K562 (cell line): ENCODE measurements around the gene SLC66A2. TPM values are rescaled to one million over a fixed set of nuclear protein-coding genes. Genes with fewer than 3 reads are reported as not detected.

ENCODE experiments used
- ATF1 ChIP-seq, 2 experiments: fragments of 450-650 bp in 1 of 2; IDR thresholded peaks; 2 replicates each; pipeline ENCODE4 v1.6.1; 2016; ENCODE audit warnings: missing compliant biosample characterization in 1 of 2, missing genetic modification characterization in 1 of 2
- ATF4 ChIP-seq: fragments of 450-650 bp; formaldehyde crosslinking; IDR thresholded peaks from 2 replicates; pipeline ENCODE4 v1.4.0; 2022; ENCODE audit warnings: mild to moderate bottlenecking, moderate library complexity
- CBX5 ChIP-seq: IDR thresholded peaks from 2 replicates; pipeline ENCODE4 v1.6.1; 2014; ENCODE audit warnings: low read depth, borderline replicate concordance
- CHD7 ChIP-seq: fragments of 200-600 bp; sonication (generic); IDR thresholded peaks from one replicate; pipeline ENCODE4 v1.6.1; 2012; ENCODE audit warnings: mild to moderate bottlenecking, low read depth, low read length, inconsistent platforms
- CREB5 ChIP-seq: fragments of 250-450 bp; sonication (Bioruptor Pico); IDR thresholded peaks from 2 replicates; pipeline ENCODE4 v1.5.0; 2020; ENCODE audit warnings: mild to moderate bottlenecking
- CXXC5 ChIP-seq: fragments of 250-450 bp; sonication (Bioruptor Pico); IDR thresholded peaks from 2 replicates; pipeline ENCODE4 v1.8.0; 2022; ENCODE audit warnings: inconsistent platforms, mild to moderate bottlenecking, moderate library complexity
- ETV6 ChIP-seq, 3 experiments: fragments of 150-350 bp in 1 of 3; sonication (generic) in 1 of 3; formaldehyde crosslinking in 1 of 3; IDR thresholded peaks; 2 replicates each; pipeline versions ENCODE4 v1.6.1 to v1.8.0; 2014 to 2022; ENCODE audit warnings: borderline replicate concordance in 2 of 3, low read depth in 2 of 3, antibody characterized with exemption in 1 of 3, low read length in 1 of 3, mild to moderate bottlenecking in 1 of 3, missing genetic modification reagents in 1 of 3
- FOXM1 ChIP-seq, 2 experiments: fragments of 450-650 bp in 1 of 2; sonication (generic) in 1 of 2; formaldehyde crosslinking in 1 of 2; IDR thresholded peaks; 2 replicates each; pipeline versions ENCODE4 v1.6.1 to v1.9.0; 2017 to 2022; ENCODE audit warnings: low read depth in 2 of 2, mild to moderate bottlenecking in 2 of 2, missing genetic modification reagents in 1 of 2, moderate library complexity in 1 of 2
- KDM5B ChIP-seq: fragments of 200-600 bp; sonication (generic); IDR thresholded peaks from 2 replicates; pipeline ENCODE4 v1.6.1; 2012; ENCODE audit warnings: low read depth, mild to moderate bottlenecking, moderate library complexity, low read length, control low read depth, inconsistent platforms; ENCODE audit not compliant: insufficient replicate concordance
- NCOA1 ChIP-seq: fragments of 450-650 bp; IDR thresholded peaks from 2 replicates; pipeline ENCODE4 v1.6.1; 2016; ENCODE audit warnings: low read depth
- TEAD1 ChIP-seq, 2 experiments: fragments of 450-650 bp in 1 of 2; sonication (generic) in 1 of 2; formaldehyde crosslinking; IDR thresholded peaks; 2 replicates each; pipeline versions ENCODE4 v1.4.0 to v1.8.0; 2020 to 2022; ENCODE audit warnings: mild to moderate bottlenecking in 2 of 2, missing genetic modification reagents in 1 of 2
- ZNF232 ChIP-seq: sonication (generic); formaldehyde crosslinking; IDR thresholded peaks from 2 replicates; pipeline ENCODE4 v1.8.0; 2022; ENCODE audit warnings: mild to moderate bottlenecking, missing genetic modification reagents
- ZNF699 ChIP-seq: fragments of 250-450 bp; sonication (Bioruptor Pico); IDR thresholded peaks from 2 replicates; pipeline ENCODE4 v1.8.0; 2021; ENCODE audit warnings: mild to moderate bottlenecking, moderate library complexity; ENCODE audit not compliant: insufficient replicate concordance
- ZSCAN32 ChIP-seq: fragments of 450-650 bp; formaldehyde crosslinking; IDR thresholded peaks from 2 replicates; pipeline ENCODE4 v1.4.0; 2020; ENCODE audit warnings: mild to moderate bottlenecking, moderate library complexity
- polyA plus RNA-seq, 8 experiments: library from polyadenylated mRNA; depleted of rRNA in 4 of 8; stranded (reverse) in 5 of 8; unstranded in 3 of 8; fragments of >200 nt; fragmentation: Nextera tagmentation in 2 of 8; fragmentation: Illumina TruSeq in 1 of 8; extraction: Ambion mirVana in 2 of 8; extraction: Trizol in 1 of 8; gene quantifications; 2 replicates each; pipeline versions ENCODE4 v1.2.1 to v1.2.3, GENCODE V29; 2011 to 2014; ENCODE audit warnings: inconsistent platforms in 1 of 8, missing spikeins in 1 of 8
- total RNA-seq, 7 experiments: library from RNA; depleted of rRNA in 6 of 7; stranded (reverse); fragments of >200 nt in 6 of 7; fragmentation: Illumina TruSeq in 2 of 7; extraction: Trizol in 2 of 7; gene quantifications; 2 replicates each; pipeline versions ENCODE4 v1.2.1 to v1.2.3, GENCODE V29; 2011 to 2021; ENCODE audit warnings: low replicate concordance in 1 of 7

The SLC66A2 gene
- total and polyA plus RNA-seq, 9 of the 15 experiments (the other 6 are each of a cell fraction or from before 2014, with no cell fraction given) = 0.25 to 17.5 (median 5.6) TPM

GRCh38 chr18:79988071-79988450 is 36.6 kb upstream of the SLC66A2 start (continued):
- TF ChIP-seq CHD7 = no peak
- TF ChIP-seq CBX5 = no peak
- no peak for TF ChIP-seq ETV6 (IDR thresholded peaks at IDR 0.05; ENCODE audit: borderline replicate concordance in 1 of 2, low read depth in 2 of 2, low read length in 1 of 2)
- no peak for TF ChIP-seq ETV6 (CRISPR knock-in tag; IDR thresholded peaks at IDR 0.05; ENCODE audit: borderline replicate concordance)
- TF ChIP-seq TEAD1 (CRISPR knock-in tag; IDR thresholded peaks at IDR 0.05) = no peak
- no peak for TF ChIP-seq CREB5 (CRISPR knock-in tag)
- no peak for TF ChIP-seq ZNF699 (CRISPR knock-in tag)
- TF ChIP-seq ATF1 (CRISPR knock-in tag; IDR thresholded peaks at IDR 0.05) = no peak
- no peak for TF ChIP-seq ATF1 (tag; IDR thresholded peaks at IDR 0.05)
- no peak for TF ChIP-seq ATF4 (CRISPR knock-in tag)
- no peak for TF ChIP-seq FOXM1 (IDR thresholded peaks at IDR 0.05; ENCODE audit: low read depth)
- TF ChIP-seq FOXM1 (CRISPR knock-in tag; IDR thresholded peaks at IDR 0.05; ENCODE audit: low read depth) = 0 out of 2 replicates have a peak, but pooled peaks have one; percentile 61
- no peak for TF ChIP-seq CXXC5 (CRISPR knock-in tag)
- no peak for TF ChIP-seq ZSCAN32 (CRISPR knock-in tag)
- no peak for TF ChIP-seq NCOA1
- no peak for TF ChIP-seq KDM5B
- TF ChIP-seq ZNF232 (CRISPR knock-in tag) = no peak
